Mesendoderm (in vitro differentiated cells): ENCODE measurements around the gene PRKAR2B.

Experiments
- DNase-seq: peaks from one replicate; pipeline ENCODE4 v3.0.0; 2013
- H2AK5ac ChIP-seq: 2 replicates; pipeline ENCODE4 v1.6.1; 2013; ENCODE audit warnings: low read length, inconsistent platforms
- H2BK120ac ChIP-seq: 2 replicates; pipeline ENCODE4 v1.6.1; 2013; ENCODE audit warnings: low read depth, mild to moderate bottlenecking, low read length, moderate library complexity, mixed read lengths
- H2BK15ac ChIP-seq: replicated peaks from 2 replicates; pipeline ENCODE4 v1.6.1; 2013; ENCODE audit warnings: low read depth, mild to moderate bottlenecking, moderate library complexity
- H2BK5ac ChIP-seq: 2 replicates; pipeline ENCODE4 v1.6.1; 2013; ENCODE audit warnings: low read length, inconsistent platforms
- H3K18ac ChIP-seq: 2 replicates; pipeline ENCODE4 v1.6.1; 2013; ENCODE audit warnings: mild to moderate bottlenecking, low read length, mixed read lengths
- H3K23ac ChIP-seq: one replicate; pipeline ENCODE4 v1.6.1; 2013; ENCODE audit warnings: low read length
- H3K27ac ChIP-seq: 2 replicates; pipeline ENCODE4 v1.5.1; 2013; ENCODE audit warnings: low read depth, mild to moderate bottlenecking, inconsistent platforms, low read length, moderate library complexity
- H3K27me3 ChIP-seq: 2 replicates; pipeline ENCODE4 v1.6.1; 2013; ENCODE audit warnings: low read length, control low read depth, mild to moderate bottlenecking, inconsistent platforms; ENCODE audit not compliant: insufficient read depth, poor library complexity
- H3K36me3 ChIP-seq: 2 replicates; pipeline ENCODE4 v1.6.1; 2013; ENCODE audit warnings: low read length, inconsistent platforms; ENCODE audit not compliant: control insufficient read depth, insufficient read depth
- H3K4ac ChIP-seq: one replicate; pipeline ENCODE4 v1.6.1; 2013; ENCODE audit warnings: low read depth, mild to moderate bottlenecking, low read length, moderate library complexity
- H3K4me1 ChIP-seq: 2 replicates; pipeline ENCODE4 v1.6.1; 2013; ENCODE audit warnings: low read depth, low read length, inconsistent platforms; ENCODE audit not compliant: control insufficient read depth
- H3K4me2 ChIP-seq: 2 replicates; pipeline ENCODE4 v1.6.1; 2013; ENCODE audit warnings: low read length
- H3K4me3 ChIP-seq: 2 replicates; pipeline ENCODE4 v1.5.1; 2013; ENCODE audit warnings: mild to moderate bottlenecking, low read length
- H3K56ac ChIP-seq: one replicate; pipeline ENCODE4 v1.6.1; 2013; ENCODE audit warnings: low read length
- H3K79me1 ChIP-seq: 2 replicates; pipeline ENCODE4 v1.6.1; 2013; ENCODE audit warnings: low read length, inconsistent platforms
- H3K79me2 ChIP-seq: 2 replicates; pipeline ENCODE4 v1.6.1; 2013; ENCODE audit warnings: mild to moderate bottlenecking, low read length; ENCODE audit not compliant: control insufficient read depth, insufficient read depth
- H3K9ac ChIP-seq: 2 replicates; pipeline ENCODE4 v1.6.1; 2013; ENCODE audit warnings: low read length, inconsistent platforms
- H4K5ac ChIP-seq: one replicate; pipeline ENCODE4 v1.6.1; 2013; ENCODE audit warnings: low read length
- H4K8ac ChIP-seq: one replicate; pipeline ENCODE4 v1.6.1; 2013; ENCODE audit warnings: low read depth, mild to moderate bottlenecking, control low read depth, low read length, moderate library complexity
- WGBS: extraction: QIAGEN DNeasy Blood & Tissue Kit; methylation state at CpG from one replicate; pipeline ENCODE4 v1.1.7; 2013; ENCODE audit warnings: low lambda C conversion rate, missing lambda C conversion rate; ENCODE audit not compliant: insufficient coverage; ENCODE audit errors: extremely low coverage; 5-methylcytosine and 5-hydroxymethylcytosine counted together

PRKAR2B gene

DNA sequence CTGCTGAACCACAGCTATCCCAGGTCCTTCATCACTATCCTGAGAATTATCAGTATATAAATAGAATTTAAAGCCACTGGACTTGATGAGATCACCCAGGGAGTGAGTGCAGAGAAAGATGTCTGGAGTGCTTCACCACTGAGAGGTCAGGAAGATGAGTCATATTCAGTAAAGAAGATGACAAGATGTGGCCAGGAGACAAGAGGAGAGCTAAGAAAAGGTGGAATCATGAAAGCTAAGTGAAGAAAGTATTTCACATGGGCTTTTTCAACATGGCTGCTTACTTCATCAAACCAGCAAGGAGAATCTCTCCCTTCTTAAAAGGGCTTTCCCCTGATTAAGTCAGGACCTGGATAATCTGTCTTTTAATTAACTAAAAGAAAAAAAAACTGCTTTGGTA is 9.1 kb upstream of the PRKAR2B start:
- no peak overlapping the region for H3K4ac ChIP-seq
- no peak overlapping the region for H3K27ac ChIP-seq
- H3K9ac ChIP-seq: no peak overlapping the region
- no peak overlapping the region for H3K56ac ChIP-seq
- no peak overlapping the region for H2BK120ac ChIP-seq
- H3K79me2 ChIP-seq: no peaks in the 10 kb centered on the region
- no peak overlapping the region for H4K8ac ChIP-seq
- no peak overlapping the region for H4K5ac ChIP-seq
- peaks cover 2% of the 10 kb centered on the region for H3K4me1 ChIP-seq
- no peaks in the 10 kb centered on the region for H3K27me3 ChIP-seq
- H3K23ac ChIP-seq: no peak overlapping the region
- no peak overlapping the region for H2BK5ac ChIP-seq
- peak; percentile 15 for DNase-seq
- H3K36me3 ChIP-seq: no peaks in the 10 kb centered on the region
- H3K79me1 ChIP-seq: no peaks in the 10 kb centered on the region
- no peak overlapping the region for H3K4me3 ChIP-seq
- no peak overlapping the region for H2AK5ac ChIP-seq
- no peak overlapping the region for H3K4me2 ChIP-seq
- H3K18ac ChIP-seq: no peak overlapping the region
- H2BK15ac ChIP-seq: no peak overlapping the region

DNA sequence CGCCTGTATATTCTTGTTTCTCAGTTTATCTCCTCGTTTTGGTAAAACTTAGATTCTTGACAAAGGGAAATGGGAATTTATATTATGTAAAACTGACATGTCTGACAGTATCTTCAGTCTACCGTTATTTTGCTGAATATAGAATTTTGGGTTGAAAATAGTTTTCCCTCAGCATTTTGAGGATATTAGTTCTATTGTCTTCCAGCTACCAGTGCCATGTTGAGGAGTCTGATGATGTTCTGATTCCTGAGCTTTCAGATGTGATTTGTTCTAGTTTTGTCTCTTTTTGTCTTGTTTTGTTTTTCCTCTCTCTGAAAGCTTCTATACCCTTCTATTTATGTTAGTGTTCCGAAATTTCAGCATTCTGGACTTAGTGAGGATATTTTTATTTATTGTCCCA is 8.0 kb upstream of the PRKAR2B start:
- Histone ChIP-seq H3K27me3 (no peaks in the 10 kb centered on the region), H2BK120ac (no peak overlapping the region), H3K23ac (no peak overlapping the region), H3K4me2 (no peak overlapping the region), H4K8ac (no peak overlapping the region), H3K4me3 (no peak overlapping the region), H3K79me1 (no peaks in the 10 kb centered on the region), H3K18ac (no peak overlapping the region), H3K36me3 (no peaks in the 10 kb centered on the region), H3K4ac (no peak overlapping the region), H3K79me2 (no peaks in the 10 kb centered on the region), H3K4me1 (peaks cover 2% of the 10 kb centered on the region), H2BK5ac (no peak overlapping the region), H2BK15ac (no peak overlapping the region), H4K5ac (no peak overlapping the region), H3K9ac (no peak overlapping the region), H3K27ac (no peak overlapping the region), H2AK5ac (no peak overlapping the region), H3K56ac (no peak overlapping the region)
- WGBS: no CpG with 5 or more reads among the region's 4 CpGs
- DNase-seq: no peak

DNA sequence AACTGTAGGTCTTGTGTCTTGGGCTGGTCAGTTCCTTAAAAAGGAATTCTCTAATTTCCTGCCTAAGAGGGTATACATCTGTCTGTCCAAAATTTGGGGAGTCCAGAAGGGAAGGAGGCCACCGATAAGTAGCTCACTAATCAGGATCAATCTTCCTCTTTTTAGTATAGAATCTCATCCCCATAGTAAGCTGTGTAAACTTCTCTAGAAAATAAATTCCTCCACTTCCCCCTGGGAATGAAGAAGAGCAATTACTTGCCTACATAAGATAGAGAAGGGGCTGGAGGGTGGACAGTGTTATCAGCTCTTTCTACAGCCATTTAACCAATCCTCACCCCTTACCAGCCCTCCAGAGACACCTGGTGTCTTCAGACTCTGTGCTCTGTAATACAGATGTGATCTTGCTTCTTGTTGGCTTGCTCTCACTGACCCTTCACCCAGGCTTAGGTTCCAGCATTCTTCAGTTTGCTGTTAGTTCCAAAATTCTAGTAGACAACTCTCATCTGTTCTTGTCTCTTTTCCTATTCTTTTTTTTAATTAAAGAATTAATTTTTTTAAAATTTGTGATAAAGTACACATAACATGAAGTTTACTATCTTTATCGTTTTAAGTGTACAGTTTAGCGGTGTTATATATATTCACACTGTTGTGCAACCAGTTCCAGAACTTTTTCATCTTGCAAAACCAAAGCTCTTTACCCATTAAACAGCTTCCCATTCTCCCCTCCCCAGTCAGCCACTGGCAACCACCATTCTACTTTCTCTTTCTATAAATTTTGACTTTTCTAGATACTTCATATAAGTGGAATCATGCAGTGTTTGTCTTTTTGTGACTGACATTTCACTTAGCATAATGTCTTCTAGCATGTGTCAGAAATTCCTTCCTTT is 6.5 kb upstream of the PRKAR2B start:
- Histone ChIP-seq H3K27ac (no peak overlapping the region), H3K4me3 (no peak overlapping the region), H4K8ac (no peak overlapping the region), H3K27me3 (no peaks in the 10 kb centered on the region), H3K4me1 (peaks cover 2% of the 10 kb centered on the region), H3K56ac (no peak overlapping the region), H2AK5ac (no peak overlapping the region), H3K79me1 (no peaks in the 10 kb centered on the region), H3K18ac (no peak overlapping the region), H2BK5ac (no peak overlapping the region), H3K36me3 (no peaks in the 10 kb centered on the region), H3K4ac (no peak overlapping the region), H4K5ac (no peak overlapping the region), H3K23ac (no peak overlapping the region), H2BK120ac (no peak overlapping the region), H2BK15ac (no peak overlapping the region), H3K79me2 (no peaks in the 10 kb centered on the region), H3K9ac (no peak overlapping the region), H3K4me2 (no peak overlapping the region)
- WGBS: 100% methylated on average over 1 of the region's 3 CpGs
- no peak for DNase-seq

DNA sequence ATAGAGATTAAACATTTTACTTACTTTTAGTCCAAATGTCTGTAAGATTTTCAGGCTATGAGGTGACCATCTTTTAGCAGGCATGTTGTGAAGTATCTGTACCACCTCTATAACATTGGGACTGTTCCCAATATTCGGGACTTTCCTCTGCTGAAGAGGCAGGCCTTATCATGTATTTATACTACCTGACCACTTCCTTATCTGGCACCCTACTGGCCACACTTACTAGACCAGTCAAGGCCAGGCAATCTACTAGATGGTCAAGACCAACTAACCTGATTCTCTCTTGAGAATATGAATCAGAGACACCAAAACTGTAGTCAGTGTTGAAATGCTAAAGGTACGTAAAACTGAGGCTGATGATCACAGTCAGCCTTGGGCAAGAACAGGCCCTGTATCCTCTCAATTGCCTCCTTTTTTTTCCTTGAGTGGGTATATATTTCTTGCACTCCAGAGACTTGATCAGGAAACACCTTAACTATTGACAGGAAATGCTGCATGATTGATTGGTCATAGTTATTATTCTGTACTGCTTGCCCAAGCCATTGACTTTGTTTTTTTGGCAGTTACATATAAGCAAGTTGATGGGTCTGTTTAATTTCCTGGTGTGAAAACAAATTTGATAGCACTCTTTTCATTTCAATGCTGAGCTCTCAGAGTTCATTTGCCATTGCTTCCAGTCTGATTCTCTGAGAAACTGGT is 5.2 kb upstream of the PRKAR2B start:
- H3K4ac ChIP-seq: no peak overlapping the region
- no CpG with 5 or more reads among the region's 2 CpGs for WGBS

DNA sequence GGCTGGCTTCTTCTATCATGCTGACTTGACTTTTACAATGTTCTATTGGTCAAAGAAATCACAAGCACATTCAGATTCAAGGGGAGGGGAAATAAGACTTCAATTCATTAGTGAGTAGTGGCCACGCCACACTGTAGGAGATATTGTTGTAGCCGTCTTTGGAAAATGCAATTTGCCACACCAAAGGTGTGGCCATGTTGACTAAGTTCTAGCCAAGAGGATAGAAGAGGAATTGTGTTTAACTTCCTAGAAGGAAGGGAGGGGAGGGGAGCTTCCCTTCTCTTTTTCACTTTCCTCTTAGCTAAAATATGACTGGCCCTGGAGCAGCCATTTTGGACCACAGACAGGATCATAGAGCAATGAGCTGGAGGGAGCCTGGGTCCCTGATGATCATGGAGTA is 3.4 kb upstream of the PRKAR2B start:
- Histone ChIP-seq H3K18ac (no peak overlapping the region), H3K4me2 (no peak overlapping the region), H3K4me1 (peaks cover 2% of the 10 kb centered on the region), H3K4ac (no peak overlapping the region), H4K8ac (no peak overlapping the region), H3K27me3 (no peaks in the 10 kb centered on the region), H3K23ac (no peak overlapping the region), H4K5ac (no peak overlapping the region), H3K79me2 (no peaks in the 10 kb centered on the region), H3K79me1 (no peaks in the 10 kb centered on the region), H2BK120ac (no peak overlapping the region), H3K27ac (no peak overlapping the region), H3K9ac (no peak overlapping the region), H2BK5ac (no peak overlapping the region), H2AK5ac (no peak overlapping the region), H3K56ac (no peak overlapping the region), H3K4me3 (no peak overlapping the region), H2BK15ac (no peak overlapping the region), H3K36me3 (no peaks in the 10 kb centered on the region)
- WGBS: no CpG with 5 or more reads among the region's 2 CpGs
- no peak for DNase-seq

More for the DNA sequence above, 5.2 kb upstream of the PRKAR2B start:
- Histone ChIP-seq H3K23ac (no peak overlapping the region), H3K18ac (no peak overlapping the region), H3K27me3 (no peaks in the 10 kb centered on the region), H3K56ac (no peak overlapping the region), H2BK15ac (no peak overlapping the region), H4K5ac (no peak overlapping the region), H2BK5ac (no peak overlapping the region), H3K4me2 (no peak overlapping the region), H3K9ac (no peak overlapping the region), H3K36me3 (no peaks in the 10 kb centered on the region), H2AK5ac (no peak overlapping the region), H3K79me1 (no peaks in the 10 kb centered on the region), H3K27ac (no peak overlapping the region), H4K8ac (no peak overlapping the region), H3K4me1 (peaks cover 2% of the 10 kb centered on the region), H3K4me3 (no peak overlapping the region), H3K79me2 (no peaks in the 10 kb centered on the region), H2BK120ac (no peak overlapping the region)
- no peak for DNase-seq
